GM19023 (cell line): ENCODE measurements around the gene SRXN1.
A peak's percentile ranks its signal among the peaks of the same experiment; 100 is the strongest.
"Not testable (repeated sequence)": the region's sequence is repeated elsewhere in the genome, so short reads cannot be mapped to it uniquely, and the experiment has no call there.

ENCODE experiments used
- ATAC-seq: cut with Tn5 transposase; IDR thresholded peaks from one replicate; pipeline ENCODE4 v1.9.1; 2021; ENCODE audit warnings: mild to moderate bottlenecking, moderate library complexity; ENCODE audit not compliant: unreplicated experiment

The SRXN1 gene

DNA sequence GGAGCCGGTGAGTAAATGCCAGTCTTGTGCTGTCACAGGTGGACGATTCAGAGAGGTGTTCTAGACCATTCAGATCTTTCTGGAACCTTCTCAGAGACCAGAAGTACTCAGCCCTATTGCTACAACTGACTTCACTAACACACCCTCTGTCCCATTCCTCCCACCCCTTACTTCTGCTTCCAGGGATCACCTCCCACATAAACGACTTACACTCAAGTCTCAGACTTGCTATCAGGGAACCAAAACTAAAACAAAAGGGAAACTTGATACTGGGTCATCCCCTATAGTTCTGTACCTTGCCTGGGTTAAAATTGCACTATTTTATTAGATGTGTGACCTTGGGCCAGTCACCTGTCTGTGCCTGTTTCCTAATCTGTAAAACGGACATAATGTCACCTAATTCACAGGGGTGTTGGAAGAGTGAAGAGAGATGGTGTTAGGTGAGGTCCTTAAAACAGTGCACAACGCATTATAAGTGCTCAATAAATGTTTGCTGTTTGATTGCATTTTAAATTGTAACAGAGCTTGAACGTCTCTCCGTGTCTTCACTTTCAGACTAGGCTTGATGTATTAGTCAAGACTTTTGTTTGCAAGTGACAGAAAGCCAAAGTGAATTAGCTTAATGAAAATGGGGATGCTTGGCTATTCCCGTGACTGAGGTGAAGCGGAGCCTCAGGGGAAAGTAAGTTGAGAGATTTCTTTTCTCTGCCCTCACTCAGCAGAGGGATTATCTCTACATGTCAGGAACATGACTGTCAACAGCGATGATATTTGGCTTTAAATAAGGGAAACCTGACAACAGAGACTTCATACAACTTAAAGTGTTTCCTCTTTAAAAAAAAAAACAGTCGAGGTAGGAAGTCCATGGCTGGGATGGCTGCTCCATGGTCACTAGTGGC lies 3.0 kb upstream of the SRXN1 start:
- no peak for ATAC-seq

DNA sequence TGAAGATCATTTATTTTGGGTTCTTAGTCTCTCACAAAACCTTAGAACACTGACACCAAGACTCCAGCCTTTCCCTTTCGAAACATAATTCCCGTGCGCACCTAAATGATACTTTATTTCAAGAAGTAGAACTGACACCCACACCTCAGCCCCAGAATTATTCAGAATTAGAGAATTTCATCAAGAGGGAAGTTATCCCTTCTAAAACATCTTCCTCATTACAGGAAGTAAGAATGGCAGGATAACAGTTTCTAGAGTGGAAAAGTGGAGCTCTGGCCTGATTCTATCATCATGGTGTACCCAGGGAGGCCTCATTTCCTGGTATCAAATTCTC lies 1.4 kb upstream of the SRXN1 start:
- ATAC-seq, result no peak

DNA sequence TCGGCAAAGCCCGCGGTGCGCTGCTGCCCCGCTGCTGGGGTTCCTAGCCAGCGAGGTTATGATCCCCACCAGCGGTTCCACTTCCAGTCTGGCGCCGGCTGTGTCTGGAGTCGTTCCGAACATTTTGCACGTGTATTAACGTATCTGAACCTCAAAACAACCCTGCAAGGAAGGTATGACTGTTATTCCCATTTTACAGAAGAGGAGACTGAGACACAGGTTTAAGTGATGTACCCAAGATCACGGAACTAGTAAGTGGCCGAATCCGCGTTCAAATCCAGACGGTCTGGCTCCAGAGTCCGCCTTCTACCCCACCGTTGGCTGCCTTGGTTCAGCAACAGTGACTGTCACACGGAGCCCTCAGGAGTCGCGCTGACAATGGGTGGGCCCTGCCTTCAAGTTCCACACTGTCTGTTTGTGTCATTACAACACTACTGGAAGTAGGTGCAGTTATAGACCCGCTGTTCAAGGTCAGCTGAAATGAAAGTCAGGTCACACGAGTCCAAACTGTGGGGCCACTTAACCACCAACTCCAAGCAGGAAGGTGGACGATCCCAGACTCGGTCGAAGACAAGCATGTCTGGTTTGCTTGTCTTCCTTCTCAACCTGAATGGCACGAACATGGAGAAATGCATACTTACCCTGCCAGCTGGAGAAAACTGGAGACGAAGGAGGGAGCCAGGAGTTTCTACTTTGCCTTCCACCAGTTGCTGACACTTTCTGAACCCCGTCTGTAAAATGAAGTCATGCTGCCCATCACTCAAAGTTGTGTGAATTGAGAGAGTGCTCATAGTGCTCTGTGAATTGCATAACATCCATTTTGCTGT lies 803 bp upstream of the SRXN1 start:
- no peak for ATAC-seq

DNA sequence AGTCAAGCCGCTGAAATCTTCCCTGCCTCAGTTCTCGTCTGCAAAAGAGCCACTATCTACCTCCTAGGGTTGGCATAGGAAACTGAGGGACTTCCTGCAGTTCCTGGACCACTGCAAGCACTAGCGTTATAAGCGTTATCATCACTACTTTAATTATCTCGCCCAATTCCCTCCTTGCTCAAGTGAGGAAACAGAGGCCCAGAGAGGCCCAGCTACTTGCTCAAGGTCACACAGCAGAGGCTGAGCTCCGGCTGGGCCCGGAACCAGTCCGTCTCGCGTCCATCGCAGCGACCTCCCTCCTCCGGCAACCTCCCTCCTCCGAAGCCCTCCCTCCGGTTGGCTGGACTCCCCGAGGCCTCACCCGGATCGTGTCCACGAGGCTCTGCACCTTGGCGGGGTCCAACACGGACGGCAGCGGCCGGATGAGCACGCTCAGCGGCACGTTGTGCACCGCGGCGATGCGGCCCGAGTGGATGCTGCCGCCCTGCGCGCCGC lies 338 bp downstream of the SRXN1 start:
- ATAC-seq, result peak; percentile 23

DNA sequence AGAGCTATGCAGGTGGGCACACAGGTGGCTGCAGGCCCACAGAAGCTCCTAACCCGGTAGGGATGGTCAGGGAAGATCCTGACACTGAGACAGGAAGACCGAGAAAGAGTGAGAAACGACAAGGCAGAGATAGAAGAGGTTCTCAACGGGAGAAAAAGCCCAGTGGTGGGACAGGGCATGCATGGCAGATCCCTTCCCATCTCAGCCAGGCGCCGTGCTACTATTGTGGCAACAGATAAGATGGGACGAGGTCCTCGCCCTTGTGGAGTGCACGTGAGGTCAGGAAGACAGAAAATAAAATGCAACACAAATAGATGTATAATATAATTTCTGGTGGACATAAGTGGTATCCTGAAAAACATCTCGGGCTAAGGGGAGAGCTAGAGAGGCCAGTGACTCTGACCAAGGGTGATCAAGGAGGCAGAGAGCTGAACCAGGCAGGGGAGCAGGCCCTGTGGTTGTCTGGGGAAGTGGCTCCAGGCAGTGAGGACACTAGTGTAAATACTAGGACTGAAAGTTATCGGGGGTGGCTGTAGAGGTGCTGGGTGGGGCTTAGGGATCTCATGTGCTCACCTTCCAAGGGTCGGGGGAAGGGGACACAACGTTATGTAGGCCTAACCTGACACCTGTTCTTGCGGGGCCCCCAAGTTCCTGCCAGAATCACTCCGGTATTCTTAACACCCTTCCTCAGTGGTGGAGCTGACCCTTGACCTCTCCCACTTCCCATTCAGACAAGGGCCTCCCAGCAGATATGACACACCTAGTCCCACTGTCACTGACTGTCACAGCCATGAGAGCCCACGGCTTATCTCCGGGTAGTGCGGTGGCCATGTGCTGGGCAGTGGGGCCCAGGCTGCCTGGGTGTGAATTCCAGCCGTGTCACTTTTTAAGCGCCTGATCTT lies 1.0 kb downstream of the SRXN1 start:
- no peak for ATAC-seq

DNA sequence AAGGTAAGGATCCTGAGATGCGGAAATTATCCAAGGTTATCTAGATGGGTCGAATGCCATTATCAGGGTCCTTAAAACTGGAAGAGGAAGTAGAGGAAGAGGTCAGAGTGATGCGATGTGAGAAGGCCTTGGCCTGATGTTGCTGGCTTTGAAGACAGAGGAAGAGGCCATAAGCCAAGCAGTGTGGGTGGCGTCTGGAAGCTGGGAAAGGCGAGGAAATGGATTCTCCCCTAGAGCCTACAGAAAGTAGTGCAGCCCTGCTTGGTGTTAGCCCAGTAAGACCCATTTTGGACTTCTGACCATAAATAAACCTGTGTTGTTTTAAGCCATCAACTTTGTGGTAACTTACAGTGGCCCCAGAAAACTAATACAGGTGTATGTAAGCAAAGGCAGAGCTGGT lies 2.0 kb downstream of the SRXN1 start:
- no peak for ATAC-seq

DNA sequence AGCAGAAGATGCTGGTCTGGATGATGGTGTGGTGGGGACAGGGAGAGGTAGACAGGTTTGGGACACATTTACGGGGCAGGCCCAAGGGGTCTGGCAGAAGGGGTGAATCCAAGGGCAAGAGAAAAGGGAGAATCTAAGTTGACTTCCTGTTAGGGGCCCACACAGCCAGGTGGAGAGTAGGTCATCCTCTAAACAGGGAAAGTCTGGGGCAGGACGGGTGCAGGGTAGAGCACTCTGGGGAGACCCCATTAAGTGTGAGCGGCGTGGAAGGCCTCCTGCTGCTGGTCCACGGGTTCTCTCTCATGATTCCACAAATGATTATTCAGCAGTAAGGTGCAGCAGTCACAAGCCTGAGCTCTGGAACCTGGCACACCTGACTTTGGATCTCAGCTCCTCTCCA lies 2.7 kb downstream of the SRXN1 start:
- no peak for ATAC-seq

DNA sequence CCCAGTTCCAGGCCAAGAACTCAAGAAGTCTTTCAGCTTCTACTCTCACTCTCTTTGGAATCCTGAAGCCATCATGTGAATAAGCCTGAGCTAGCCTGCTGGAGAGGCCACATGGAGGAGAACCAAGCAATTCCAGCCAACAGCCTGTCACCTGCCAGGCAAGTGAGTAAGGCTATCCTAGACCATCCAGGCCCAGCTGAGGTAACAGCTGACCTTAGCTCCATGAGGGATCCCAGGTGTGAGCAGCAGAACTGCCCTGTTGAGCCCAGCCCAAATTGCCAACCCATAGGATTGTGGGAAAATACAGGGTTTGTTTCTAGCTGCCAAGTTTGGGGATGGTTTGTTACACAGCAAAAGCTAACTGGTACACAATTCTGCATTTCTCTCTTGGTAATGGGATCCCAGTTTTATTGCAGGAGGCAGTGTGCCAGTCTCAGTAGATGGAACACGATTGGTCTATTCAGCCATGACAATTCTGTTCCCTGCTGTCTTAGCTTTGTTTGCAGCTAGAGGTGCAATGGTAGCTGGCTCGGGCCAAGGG lies 5.5 kb downstream of the SRXN1 start:
- no peak for ATAC-seq

DNA sequence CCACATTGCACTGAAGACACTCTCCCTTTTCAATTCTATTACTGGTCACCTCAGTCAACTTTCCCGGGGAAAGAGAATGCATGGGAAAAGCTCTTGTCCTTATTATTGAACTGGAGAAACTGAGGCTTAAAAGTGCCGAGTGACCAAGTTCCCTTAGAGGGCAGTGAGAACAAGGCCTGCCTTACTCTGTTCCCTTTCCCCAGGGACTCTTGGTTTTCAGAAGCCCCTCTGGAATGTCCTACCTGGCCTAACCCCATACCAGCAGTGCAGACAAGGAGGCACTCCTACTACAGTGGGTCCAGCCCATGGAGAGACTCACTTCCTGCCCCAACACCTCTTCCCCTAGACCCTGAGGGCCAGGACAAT lies 6.1 kb downstream of the SRXN1 start:
- no peak for ATAC-seq

DNA sequence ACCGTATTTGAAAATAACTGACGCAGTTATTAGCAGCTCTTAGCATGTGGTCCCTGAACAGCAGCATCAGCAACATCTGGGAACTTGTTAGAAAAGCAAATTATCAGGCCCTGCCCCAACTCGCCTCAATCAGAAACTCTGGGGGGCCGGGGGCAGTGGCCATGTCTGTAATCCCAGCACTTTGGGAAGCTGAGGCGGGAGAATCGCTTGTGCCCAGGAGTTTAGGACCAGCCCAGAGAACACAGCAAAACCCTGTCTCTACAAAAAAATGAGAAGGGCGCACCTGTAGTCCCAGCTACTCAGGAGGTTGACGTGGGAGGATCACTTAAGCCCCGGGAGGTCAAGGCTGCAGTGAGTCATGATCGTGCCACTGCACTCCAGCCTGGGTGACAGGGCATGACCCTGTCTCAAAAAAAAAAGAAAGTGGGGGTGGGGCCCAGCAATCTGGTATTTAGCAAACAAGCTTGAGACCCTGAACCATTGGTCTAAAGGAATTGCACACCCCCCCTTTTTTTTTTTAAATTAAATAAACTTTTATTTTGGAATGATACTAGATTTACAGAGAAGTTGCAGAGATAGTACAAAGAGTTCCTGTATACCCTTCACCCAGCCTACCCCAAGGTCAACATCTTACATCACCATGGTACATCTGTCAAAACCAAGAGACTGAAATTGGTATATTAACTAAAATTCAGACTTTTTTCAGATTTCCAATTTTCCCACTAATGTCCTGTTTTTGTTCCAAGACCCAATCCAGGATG lies 6.7 kb downstream of the SRXN1 start:
- no peak for ATAC-seq

DNA sequence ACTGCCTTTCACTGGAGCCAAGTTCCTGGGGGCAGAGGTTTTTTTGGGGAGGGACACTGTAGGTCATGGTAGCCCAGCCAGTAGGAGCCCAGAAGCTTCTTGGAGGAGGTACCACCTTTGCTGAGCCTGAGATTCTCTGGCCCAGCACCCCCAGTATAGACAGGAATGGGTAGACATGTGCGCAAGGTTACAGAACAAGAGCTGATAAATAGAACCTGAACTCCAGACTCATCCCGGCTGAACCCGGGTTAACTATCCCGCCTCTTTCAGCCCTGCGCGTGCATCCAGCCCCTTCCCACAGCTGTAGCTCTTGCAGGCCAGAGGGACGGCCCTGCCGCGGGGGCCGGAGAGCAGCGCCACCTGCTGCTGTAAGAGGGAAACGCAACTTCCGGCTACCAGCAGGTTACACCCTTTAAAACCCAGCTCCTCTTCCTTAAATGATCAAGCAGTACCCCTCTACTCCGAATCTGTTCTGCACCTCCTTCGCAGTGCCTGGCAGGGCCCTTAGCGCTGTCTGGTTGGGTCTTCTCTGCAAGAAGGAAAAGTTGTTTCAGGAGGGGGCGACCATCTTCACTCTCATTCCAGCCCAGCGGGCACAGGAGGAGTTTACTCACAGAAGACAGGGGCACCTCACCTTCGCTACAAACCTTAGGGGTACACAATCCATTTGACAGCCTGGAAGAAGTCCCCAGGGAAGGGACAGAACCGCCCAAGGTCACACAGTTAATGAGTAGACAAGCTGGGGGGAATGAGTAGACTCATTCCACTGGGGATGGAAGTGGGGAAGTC lies 7.5 kb downstream of the SRXN1 start:
- ATAC-seq, result no peak

DNA sequence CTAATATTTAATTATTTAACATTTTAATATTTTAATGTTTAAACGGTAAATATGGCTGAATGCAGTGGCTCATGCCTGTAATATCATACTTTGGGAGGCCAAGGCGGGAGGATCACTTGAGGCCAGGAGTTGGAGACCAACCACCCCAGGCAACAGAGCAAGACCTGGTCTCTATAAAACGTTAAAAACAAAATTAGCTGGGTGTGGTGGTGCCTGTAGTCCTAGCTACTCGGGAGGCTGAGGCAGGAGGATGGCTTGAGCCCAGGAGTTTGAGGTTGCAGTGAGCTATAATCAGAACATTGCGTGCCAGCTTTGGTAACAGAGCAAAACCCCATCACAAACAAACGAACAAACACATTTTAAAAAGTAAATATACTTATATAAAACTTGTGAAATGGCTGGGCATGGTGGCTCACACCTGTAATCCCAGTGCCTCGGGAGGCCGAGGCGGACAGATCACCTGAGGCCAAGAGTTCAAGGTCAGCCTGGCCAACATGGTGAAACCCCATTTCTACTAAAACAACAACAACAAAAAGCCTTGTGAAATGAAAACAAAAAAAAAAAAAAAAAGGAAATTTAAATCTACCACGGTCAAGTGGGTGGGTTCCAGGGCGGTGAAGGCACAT lies 8.2 kb downstream of the SRXN1 start:
- no peak for ATAC-seq

DNA sequence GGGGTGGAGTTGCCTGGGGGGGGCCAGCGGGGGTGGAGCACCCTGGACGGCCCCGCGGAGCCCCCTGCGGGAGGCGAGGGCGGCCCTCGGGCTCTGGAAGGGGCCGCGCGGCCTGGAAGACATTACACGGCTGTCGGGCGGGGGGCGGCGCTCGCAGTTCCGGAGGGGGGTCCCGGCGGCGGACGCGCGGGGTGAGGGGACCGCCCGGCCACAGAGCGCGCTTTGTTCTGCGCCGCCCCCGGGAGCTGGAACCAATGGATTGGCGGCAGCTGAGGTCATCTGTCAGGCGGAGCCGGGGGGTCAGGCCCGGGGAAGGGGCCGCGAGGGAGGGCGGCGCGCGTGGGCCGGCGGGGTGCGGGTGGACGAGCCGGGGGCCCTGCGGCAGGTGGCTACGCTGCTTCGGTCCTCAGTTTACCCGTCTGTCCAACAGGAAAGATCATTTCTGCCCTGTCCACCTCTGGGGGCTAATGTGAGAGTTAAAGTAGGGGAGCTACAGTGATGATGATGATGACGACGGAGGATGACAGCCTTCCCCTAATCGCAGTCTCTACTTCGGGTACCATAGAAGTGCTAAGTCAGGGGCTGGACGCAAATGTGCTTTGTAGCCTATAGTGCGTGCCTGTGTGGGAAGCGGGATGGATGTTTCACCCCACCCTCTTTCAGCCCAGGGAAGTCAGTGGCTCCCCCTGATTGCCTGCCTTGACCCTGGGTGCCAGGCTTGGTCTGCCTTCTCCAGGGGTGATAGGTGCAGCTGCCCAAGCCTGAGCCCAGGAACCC lies 10.4 kb downstream of the SRXN1 start:
- no peak for ATAC-seq

DNA sequence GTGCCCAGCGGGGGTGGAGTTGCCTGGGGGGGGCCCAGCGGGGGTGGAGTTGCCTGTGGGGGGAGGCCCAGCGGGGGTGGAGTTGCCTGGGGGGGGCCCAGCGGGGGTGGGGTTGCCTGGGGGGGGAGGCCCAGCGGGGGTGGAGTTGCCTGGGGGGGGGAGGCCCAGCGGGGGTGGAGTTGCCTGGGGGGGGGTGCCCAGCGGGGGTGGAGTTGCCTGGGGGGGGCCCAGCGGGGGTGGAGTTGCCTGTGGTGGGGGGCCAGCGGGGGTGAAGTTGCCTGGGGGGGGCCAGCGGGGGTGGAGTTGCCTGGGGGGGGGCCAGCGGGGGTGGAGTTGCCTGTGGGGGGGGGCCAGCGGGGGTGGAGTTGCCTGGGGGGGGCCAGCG lies 11.0 kb downstream of the SRXN1 start:
- not testable (repeated sequence) for ATAC-seq

DNA sequence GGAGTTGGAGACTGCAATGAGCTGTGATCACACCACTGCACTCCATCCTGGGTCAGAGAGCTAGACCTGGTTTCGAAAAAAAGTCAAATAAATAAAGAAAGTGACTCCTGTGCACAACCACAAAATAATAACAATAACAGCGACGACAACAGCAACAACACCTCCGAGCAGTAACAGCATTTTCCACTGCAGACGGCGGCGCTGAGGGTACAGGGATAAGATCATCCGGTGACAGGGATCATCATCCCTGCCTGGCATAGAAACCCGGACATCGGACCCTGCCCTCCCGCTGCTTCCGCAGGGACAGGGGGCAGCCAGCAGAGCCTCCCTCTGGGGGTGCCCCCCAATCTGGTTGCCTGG lies 11.5 kb downstream of the SRXN1 start:
- ATAC-seq, result no peak

DNA sequence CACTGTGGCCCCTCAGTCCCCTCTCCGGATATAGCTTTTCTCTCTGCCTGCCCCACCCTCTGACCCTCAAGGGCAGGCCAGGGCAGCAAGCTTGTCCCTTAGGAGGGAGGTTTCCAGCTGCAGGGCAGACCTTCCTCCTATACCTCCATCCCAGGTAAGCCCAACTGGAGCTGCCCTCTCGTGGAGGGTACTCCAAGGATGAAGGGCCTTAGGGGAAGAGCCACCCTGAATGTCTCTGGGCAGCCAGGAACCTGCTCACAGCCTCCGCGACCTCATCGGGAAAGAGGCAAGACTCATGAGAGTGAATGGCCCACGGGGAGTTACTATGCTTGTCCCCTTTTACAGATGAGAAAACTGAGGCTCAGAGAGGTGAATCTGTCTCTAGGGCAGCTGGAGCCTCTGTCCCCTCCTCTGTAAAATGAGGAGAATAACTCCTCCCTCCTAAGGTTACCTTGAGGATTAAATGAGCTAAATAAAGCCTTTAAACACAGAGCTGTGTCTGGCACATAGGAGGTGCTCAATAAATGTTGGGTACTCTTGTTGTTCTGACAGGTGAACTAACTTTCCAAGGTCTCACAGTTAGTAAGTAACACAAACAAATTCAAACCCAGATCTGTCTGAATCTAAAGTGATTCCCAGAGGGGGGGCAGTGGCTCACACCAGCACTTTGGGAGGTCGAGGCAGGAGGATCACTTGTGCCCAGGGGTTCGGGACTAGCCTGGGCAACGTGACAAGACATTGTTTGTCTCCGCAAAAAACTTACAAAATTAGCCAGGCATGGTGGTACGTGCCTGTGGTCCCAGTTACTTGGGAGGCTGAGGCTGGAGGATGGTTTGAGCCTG lies 12.1 kb downstream of the SRXN1 start:
- no peak for ATAC-seq

DNA sequence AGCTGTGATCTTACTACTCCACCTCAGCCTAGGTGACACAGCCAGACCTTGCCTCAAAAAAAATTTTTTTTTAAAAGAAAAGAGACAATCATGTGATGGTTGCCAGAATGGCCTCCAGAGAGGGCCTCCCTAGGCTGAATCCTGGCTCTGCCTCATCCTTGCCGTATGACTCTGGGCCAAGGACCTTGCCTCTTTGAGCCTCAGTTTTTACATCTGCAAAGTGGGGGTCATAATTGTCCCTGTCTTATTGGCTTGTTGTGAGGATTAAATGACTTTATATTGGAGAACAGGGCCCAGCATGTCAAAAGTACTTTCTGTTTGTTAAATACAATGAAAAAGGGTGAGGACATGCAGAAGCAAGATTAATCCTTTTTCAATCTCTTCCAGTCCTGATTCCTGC lies 14.4 kb downstream of the SRXN1 start:
- no peak for ATAC-seq
